Fibroblast of lung (primary cell): ENCODE data around the gene INO80C. TPM values are rescaled to one million over a fixed set of nuclear protein-coding genes. Genes with fewer than 3 reads are reported as not detected.

ENCODE experiments used
- DNase-seq, 2 donors: peaks; one replicate each; pipeline versions ENCODE4 v3.0.0 to v3.0.0-alpha.2; 2010; ENCODE audit warnings: low read depth in 2 of 2
- H2AFZ ChIP-seq: 2 replicates; pipeline ENCODE4 v1.5.1; 2012; ENCODE audit warnings: low read length, control low read depth, inconsistent platforms
- H3K27ac ChIP-seq: 2 replicates; pipeline ENCODE4 v1.5.1; 2011; ENCODE audit warnings: low read length, control low read depth; ENCODE audit not compliant: insufficient read depth
- H3K27me3 ChIP-seq: 2 replicates; pipeline ENCODE4 v1.5.1; 2011; ENCODE audit warnings: mild to moderate bottlenecking, low read length; ENCODE audit not compliant: control insufficient read depth, insufficient read depth
- H3K36me3 ChIP-seq: 2 replicates; pipeline ENCODE4 v1.5.1; 2011; ENCODE audit warnings: low read length; ENCODE audit not compliant: control insufficient read depth, insufficient read depth
- H3K4me1 ChIP-seq: 2 replicates; pipeline ENCODE4 v1.5.1; 2011; ENCODE audit warnings: low read length; ENCODE audit not compliant: control insufficient read depth, insufficient read depth; ENCODE audit errors: extremely low read depth
- H3K4me2 ChIP-seq: 2 replicates; pipeline ENCODE4 v1.5.1; 2011; ENCODE audit warnings: low read length, control low read depth; ENCODE audit not compliant: insufficient read depth; ENCODE audit errors: extremely low read depth
- H3K4me3 ChIP-seq, 4 experiments: fragments of 200-600 bp in 1 of 4; sonication (generic) in 1 of 4; replicated peaks in 1 of 4; 2 replicates each; pipeline ENCODE4 v1.5.1; 2011 to 2016; ENCODE audit warnings: low read length in 4 of 4, low read depth in 3 of 4, mild to moderate bottlenecking in 3 of 4, control low read depth in 2 of 4, inconsistent platforms in 1 of 4, mixed read lengths in 1 of 4; ENCODE audit not compliant: insufficient read depth in 1 of 4; ENCODE audit errors: control extremely low read depth in 1 of 4
- H3K79me2 ChIP-seq: 2 replicates; pipeline ENCODE4 v1.5.1; 2012; ENCODE audit warnings: mild to moderate bottlenecking, low read length, inconsistent platforms; ENCODE audit not compliant: control insufficient read depth, insufficient read depth
- H3K9ac ChIP-seq: 2 replicates; pipeline ENCODE4 v1.5.1; 2011; ENCODE audit warnings: mild to moderate bottlenecking, low read length, control low read depth; ENCODE audit not compliant: insufficient read depth
- H3K9me3 ChIP-seq: 2 replicates; pipeline ENCODE4 v1.5.1; 2012; ENCODE audit warnings: low read depth, low read length; ENCODE audit not compliant: control insufficient read depth, insufficient read depth
- H4K20me1 ChIP-seq: 2 replicates; pipeline ENCODE4 v1.5.1; 2011; ENCODE audit warnings: low read length; ENCODE audit not compliant: control insufficient read depth, insufficient read depth; ENCODE audit errors: extremely low read depth
- CTCF ChIP-seq, 2 donors: IDR thresholded peaks in 1 of 2; conservative IDR thresholded peaks in 1 of 2; 1 replicate in 1 of 2; 2 replicates in 1 of 2; pipeline ENCODE4 v1.5.1; 2011 to 2012; ENCODE audit warnings: low read length in 2 of 2, control low read depth in 1 of 2, inconsistent platforms in 1 of 2, low read depth in 1 of 2, mild to moderate bottlenecking in 1 of 2
- EZH2 ChIP-seq: IDR thresholded peaks from 2 replicates; pipeline ENCODE4 v1.5.1; 2012; ENCODE audit warnings: low read length, control low read depth, mild to moderate bottlenecking; ENCODE audit errors: missing control alignments
- polyA plus RNA-seq, 2 donors: library from polyadenylated mRNA; depleted of rRNA in 1 of 2; stranded (reverse) in 1 of 2; unstranded in 1 of 2; fragments of >200 nt; gene quantifications; 2 replicates each; pipeline ENCODE4 v1.2.1, GENCODE V29; 2011 to 2012; ENCODE audit warnings: missing spikeins in 1 of 2
- total RNA-seq: library from RNA; depleted of rRNA; stranded (reverse); fragments of >200 nt; gene quantifications from 2 replicates; pipeline ENCODE4 v1.2.1, GENCODE V29; 2014

Gene INO80C
- total and polyA plus RNA-seq, 2 donors (not counting 1 experiment from before 2014, with no cell fraction given): 3.1 to 9.4 TPM

DNA sequence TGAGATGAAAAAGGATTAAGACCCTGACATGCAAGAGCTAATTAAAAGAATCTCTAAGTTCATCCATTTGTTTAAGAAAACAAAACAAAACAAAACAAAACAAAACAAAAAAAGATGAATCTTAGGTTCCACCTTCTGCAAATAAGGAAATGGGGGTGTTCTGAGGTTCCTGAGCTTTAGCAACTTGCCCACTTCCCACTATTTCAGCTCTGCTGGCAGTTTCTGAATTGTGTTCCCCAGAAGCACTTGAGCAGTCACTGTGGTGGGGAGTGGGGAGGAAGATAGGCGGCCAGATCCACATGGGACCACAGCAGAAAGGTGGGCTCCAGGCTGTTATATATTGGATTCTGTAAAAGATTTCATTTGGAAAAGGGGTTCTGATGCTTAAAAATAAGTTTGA, 20.3 kb downstream of the INO80C start:
- Histone ChIP-seq H3K27me3 (no peaks in the 10 kb centered on the region), H2AFZ (no peak overlapping the region), H3K27ac (no peak overlapping the region), H3K9ac (no peak overlapping the region), H3K4me2 (no peak overlapping the region), H3K36me3 (no peaks in the 10 kb centered on the region), H4K20me1 (no peaks in the 10 kb centered on the region), H3K79me2 (no peaks in the 10 kb centered on the region), H3K4me1 (peaks cover 12% of the 10 kb centered on the region), H3K4me3 (no peak overlapping the region), H3K9me3 (no peaks in the 10 kb centered on the region)
- TF ChIP-seq EZH2: no peak
- no peak for TF ChIP-seq CTCF (conservative IDR thresholded peaks at IDR 0.05 in 1 of 2, IDR thresholded peaks at IDR 0.05 in 1 of 2; ENCODE audit: low read depth in 1 of 2, low read length in 2 of 2)
- DNase-seq: no peak

GRCh38 chr18:35474884-35475283, 22.9 kb downstream of the INO80C start:
- DNase-seq: peak in 1 of 2 donors; percentile 57
- H2AFZ ChIP-seq: no peak overlapping the region
- no peak overlapping the region for H3K4me2 ChIP-seq
- no peaks in the 10 kb centered on the region for H3K36me3 ChIP-seq
- H3K9ac ChIP-seq: no peak overlapping the region
- no peaks in the 10 kb centered on the region for H4K20me1 ChIP-seq
- no peaks in the 10 kb centered on the region for H3K79me2 ChIP-seq
- no peaks in the 10 kb centered on the region for H3K27me3 ChIP-seq
- H3K27ac ChIP-seq: no peak overlapping the region
- peaks cover 10% of the 10 kb centered on the region for H3K4me1 ChIP-seq
- no peaks in the 10 kb centered on the region for H3K9me3 ChIP-seq
- TF ChIP-seq CTCF (conservative IDR thresholded peaks at IDR 0.05 in 1 of 2, IDR thresholded peaks at IDR 0.05 in 1 of 2; ENCODE audit: low read depth in 1 of 2, low read length in 2 of 2): no peak
- no peak for TF ChIP-seq EZH2
- H3K4me3 ChIP-seq: no peak overlapping the region

- H3K4me2 ChIP-seq: no peak overlapping the region
- H3K9me3 ChIP-seq: no peaks in the 10 kb centered on the region
- no peaks in the 10 kb centered on the region for H3K27me3 ChIP-seq
- no peak for DNase-seq
- H2AFZ ChIP-seq: no peak overlapping the region
- no peaks in the 10 kb centered on the region for H3K36me3 ChIP-seq
- no peaks in the 10 kb centered on the region for H4K20me1 ChIP-seq
- no peak overlapping the region for H3K9ac ChIP-seq
- no peak overlapping the region for H3K4me3 ChIP-seq
- no peak for TF ChIP-seq CTCF (conservative IDR thresholded peaks at IDR 0.05 in 1 of 2, IDR thresholded peaks at IDR 0.05 in 1 of 2; ENCODE audit: low read depth in 1 of 2, low read length in 2 of 2)
- TF ChIP-seq EZH2: no peak
- no peak overlapping the region for H3K27ac ChIP-seq
- H3K79me2 ChIP-seq: no peaks in the 10 kb centered on the region
- peaks cover 4% of the 10 kb centered on the region for H3K4me1 ChIP-seq
Observed at GRCh38 chr18:35473562-35473961, 24.2 kb downstream of the INO80C start.
